NCI-H1092 (cell line): ENCODE data around the gene TMEM150B.

Experiments
- DNase-seq: peaks from one replicate; lab custom pipeline; 2025; lab: John Stamatoyannopoulos, UW

The TMEM150B gene

DNA sequence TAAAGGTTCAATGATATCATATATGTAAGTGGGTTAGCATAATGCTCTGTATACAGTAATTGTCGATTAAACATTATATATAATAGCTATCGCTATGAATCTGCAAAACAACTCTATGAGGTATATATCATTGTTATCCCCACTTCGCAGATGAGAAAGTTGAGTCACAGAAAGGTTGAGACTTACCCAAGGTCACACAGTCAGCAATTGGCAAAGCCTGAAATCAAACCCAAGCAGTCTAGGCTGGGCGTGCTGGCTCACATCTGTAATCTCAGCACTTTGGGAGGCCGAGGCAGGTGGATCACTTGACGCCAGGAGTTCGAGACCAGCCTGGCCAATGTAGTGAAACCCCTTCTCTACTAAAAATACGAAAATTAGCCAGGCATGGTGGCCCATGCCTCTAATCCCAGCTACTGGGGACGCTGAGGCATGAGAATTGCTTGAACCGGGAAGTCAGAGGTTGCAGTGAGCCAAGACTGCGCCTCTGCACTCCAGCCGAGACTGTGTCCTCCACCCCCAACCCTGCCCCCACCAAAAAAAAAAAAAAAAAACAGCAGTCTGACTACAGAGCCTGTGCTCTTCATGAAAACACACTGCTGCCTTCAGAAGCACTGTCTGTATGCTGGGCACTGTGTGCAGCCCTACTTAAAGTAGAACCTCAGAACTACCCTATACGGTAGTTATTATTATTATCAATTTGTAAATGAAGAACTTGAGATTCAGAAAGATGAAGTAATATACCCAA lies 46.6 kb downstream of the TMEM150B start:
- DNase-seq, result no peak

DNA sequence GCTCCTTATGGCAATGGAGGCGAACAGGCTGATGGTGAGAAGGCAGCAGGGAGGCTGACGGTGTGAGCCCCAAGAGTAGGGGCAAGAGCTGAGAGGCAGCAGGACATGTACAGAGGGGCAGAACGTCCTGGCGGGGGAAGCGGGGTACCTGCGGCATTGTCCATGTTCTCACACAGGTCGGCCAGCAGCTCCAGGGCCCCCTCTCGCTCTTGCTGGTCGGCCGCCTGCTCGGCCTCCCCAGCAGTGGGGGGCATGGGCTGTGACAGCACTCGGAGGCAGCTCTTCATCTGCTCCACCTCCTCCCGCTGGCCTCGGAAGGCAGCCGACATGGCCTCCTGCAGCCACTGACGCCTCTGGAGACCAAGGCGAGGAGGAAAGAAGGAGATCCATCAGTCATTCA lies 47.6 kb downstream of the TMEM150B start:
- DNase-seq, result no peak

DNA sequence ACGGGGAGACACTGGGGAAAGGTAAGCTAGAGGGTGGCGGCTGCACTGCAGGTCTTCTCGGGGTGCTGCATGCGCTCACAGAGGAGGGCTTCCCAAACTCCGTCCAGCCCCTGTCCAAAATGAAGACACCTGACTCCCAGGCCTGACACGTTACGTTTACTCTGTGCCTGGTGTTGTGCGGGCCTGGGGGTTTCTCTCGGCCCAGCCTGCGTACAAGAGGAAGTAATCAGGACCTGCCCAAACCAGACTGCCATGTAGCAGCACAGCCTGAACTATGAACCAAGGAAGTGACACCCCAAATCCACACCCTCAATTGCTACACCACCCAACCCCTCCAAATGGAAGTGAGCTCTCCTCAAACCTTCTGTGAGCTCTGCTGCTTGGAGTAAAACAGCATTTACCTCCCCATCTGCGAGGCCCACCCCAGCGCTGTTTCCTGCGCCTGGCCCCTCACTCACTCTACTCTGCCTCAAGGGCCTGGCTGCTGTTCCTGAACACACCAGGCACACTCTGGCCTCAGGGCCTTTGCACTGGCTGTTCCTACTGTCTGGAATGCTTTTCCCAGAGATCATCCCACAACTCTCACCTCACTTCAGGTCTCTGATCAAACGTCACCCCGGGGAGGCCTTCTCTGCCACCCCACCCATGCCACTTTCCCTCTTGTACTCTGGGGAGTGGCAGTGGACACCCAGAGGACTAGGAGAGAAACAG lies 48.3 kb downstream of the TMEM150B start:
- no peak for DNase-seq

DNA sequence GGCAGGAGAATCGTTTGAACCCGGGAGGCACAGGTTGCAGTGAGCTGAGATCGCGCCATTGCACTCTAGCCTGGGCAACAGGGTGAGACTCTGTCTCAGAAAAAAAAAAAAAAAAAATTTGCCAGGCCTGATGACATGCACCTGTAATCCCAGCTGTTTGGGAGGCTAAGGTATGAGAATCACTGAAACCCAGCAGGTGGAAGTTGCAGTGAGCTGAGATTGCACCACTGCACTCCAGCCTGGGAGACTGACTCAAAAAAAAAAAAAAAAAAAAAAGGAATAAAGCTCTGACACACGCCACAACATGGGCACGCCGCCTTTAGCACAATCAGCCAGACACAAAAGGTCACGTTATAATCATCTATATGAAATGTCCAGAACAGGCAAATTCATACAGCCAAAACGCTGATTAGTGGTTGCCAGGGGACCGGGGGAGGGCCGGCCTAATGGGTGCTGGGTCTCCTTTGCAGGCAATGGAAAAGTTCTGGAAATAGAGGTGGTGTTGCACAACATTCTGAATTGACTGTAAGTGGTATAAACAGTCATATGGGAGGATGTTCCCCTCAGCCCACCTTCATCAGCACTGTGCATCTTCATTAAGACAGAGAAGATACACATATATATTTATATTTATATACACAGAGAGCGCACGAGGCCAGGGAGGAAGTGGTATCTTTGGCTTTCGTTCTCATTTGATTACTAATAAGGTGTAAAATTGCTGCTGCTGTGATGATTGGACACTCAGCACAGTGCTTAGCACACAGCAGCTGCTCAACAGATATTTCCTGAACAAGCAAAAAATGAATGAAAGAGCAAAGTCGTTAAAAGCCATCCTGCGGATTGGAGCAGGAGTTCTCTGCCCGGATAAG lies 49.1 kb downstream of the TMEM150B start:
- no peak for DNase-seq

DNA sequence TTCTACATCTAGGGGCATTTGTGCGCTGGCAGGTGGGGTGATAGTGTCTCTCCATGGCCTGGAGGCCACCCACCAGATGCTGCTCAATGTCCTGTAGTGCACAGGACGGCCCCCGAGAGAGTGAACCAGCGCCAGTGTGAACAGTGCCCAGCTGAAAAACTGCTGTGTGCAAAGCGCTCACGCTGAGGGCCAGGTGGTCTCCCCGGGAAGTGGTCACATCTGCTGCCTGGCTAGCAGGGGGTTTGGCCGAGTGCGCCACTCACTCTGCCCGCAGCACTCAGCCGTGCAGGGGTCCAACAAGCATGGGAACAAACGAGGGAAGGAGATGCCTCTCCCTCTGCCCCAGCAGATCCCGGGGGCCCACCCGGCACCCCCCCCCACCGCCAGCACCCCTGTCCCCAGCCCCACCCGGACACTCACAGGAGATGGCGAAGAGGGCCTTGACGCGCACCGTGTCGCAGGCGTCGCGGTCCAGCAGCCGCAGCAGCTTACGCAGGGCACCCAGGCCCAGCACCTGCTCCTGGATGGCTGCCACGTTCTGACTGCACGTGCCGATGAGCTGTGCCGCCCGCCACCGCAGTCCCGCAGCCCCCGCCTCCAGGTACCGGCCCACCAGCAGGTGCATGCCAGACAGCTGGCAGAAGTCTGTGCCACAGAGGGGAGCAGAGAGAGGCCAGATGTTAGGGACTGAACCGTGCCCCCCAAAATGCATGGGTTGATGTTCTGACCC lies 51.0 kb downstream of the TMEM150B start:
- DNase-seq, result peak; percentile 60

DNA sequence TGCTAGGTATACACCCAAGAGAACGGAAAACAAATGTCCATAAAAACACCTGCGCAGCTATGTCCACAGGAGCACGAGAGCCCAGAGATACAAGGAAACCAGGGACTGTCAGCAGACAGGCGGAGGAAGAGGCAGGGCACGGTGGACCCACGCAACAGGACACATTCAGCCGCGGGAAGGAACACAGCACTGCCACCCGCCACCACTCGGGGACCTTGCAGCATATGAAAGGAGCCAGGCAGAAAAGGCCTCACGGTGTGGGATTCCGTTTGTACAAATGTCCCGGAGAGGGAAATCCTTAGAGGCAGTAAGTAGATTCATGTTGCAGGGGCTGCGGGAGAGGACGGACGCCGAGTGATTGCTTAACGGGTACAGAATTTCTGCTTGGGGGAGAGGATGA lies 53.0 kb downstream of the TMEM150B start:
- DNase-seq, result no peak

DNA sequence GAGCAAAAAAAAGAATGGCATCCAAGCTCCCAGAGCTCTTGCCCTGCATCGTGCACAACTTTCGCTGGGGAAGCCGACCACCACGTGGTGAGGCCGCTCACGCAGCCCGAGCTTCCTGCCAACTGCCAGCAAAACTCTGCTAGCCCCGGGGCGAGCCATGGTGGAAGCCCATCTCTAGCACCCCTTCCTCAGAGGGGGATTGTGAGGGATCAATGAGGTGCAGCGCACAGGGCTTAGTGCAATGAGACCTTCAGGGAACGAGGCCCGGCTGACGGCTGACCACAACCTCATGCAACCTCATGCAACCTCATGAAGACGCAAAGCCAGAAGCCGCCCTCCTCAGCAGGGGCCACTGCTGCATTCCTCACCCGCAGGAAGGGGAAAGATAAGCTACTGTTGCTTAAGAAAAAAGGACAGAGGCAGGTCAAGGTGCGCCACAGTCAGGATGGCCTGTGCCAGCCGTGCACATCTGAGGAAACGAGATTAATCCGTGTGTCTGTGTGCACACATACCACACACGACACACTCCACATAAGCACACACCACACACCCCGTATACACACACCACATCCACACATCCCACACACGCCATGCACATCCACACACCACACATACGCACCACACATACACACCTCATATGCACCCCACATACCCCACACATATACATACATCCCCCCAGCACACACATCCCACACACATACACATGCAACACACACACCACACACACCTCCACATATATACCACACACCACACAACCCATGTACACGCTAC lies 54.8 kb downstream of the TMEM150B start:
- no peak for DNase-seq

DNA sequence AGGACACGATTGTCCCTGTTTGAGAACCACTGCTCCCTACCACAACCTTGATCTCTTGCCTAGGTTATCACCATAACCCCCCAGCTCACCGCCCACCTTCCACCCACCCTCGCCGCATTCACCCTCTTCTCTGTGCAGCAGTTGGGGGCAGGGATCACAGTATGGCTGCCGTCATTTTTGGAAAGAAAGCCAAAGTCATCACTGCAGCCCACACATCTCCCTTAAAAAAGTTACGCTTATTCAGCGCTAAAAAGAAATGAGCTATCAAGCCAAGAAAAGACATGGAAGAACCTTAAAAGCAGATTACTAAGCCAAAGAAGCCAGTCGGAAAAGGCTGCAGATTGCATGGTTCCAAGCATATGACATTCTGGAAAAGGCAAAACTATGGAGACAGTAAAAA lies 55.8 kb downstream of the TMEM150B start:
- no peak for DNase-seq

DNA sequence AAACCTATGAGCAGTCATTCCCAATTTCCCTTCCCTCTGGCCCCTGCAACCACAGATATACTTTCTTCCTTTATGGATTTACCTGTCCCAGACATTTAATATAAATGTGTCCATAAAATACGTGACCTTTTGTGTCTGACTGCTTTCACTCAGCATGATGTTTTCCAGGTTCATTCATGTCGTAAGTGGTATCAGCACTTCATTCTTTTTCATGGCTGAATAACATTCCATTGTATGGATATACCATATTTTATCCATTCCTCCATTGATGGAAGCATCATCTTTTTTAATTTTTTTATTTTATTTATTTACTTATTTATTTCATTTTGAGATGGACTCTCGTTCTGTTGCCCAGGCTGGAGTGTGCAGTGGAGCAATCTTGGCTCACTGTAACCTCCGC lies 58.3 kb downstream of the TMEM150B start:
- no peak for DNase-seq

DNA sequence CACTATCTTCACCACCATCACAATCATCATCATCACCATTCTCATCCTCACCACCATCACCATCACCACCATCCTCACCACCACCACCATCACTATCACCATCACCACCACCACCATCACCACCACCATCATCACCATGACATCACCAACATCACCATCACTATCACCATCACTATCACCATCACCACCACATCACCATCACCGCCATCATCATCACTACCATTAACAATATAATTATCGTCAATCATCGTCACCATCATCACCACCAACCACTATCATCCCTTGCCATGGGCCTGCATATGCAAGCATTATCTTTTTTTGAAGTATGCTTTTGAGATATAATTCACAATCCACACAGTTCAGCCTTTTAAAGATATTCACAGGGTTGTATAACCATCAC lies 58.7 kb downstream of the TMEM150B start:
- no peak for DNase-seq

DNA sequence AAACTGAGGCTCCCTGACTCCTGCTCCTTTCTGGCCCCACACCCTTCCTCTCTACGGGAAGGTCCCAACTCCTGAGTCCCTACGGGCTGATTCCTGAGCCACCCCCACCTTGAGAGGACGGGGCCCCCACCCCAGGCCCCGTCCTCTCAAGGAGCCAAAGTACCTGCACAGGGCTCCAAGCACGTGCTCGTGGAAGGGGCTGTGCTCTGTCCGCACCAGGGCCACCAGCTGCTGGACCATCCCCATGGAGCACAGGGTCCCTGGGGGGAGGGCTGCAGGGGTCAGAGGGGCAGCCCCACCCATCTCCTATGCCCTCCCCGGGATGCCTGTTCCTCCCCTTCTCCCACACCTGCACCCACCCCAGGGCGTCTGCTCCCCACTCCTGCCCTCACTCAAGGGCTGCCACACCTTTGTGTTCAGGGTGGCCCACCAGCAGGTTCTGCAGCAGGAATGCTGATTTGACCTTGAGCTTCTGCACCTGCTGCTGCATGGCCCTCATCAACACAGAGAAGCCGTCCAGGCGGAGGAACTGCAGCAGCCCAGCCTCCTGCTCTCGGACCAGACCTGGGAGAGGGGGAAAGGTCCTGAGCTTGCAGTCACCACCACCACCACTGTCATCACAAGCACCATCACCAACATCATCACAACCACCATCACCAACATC lies 59.3 kb downstream of the TMEM150B start:
- DNase-seq, result no peak

DNA sequence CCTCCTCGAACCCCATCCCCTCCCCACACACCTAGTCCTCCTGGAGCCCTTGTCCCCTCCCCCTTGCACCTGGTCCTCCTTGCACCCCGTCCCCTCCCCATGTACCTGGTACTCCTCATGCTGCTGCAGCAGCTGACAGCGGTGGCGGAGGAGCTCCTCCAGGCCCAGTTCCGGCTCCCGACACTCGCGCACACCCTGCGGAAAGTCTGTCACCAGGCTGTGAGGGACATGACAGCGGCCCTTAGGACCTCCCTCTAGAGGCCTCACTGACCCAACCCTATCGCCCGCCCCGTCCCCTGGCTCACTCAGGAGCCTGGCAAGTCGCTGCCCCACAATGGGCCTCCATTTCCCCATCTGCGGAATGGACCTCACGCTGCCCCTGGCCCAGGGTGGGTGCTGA lies 60.0 kb downstream of the TMEM150B start:
- DNase-seq, result no peak

DNA sequence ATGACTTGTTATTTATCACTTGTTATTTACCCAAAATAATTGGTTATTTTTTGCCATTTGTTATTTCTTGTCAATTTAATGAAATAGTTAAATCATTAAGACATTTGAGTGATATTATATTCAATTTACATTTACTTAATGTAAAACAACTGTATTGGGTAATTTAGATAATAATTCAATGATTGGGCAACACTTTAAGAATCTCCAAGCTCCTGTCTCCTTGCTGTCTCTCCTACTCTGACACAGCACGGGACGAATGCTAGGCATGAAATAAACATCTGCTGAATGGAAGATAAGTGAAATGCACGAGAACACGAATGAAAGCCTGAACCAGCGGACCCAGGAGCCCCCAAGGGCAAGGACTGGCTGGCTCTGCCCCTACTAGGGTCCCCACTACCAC lies 60.6 kb downstream of the TMEM150B start:
- no peak for DNase-seq
